Stimulated activated naive CD4-positive, alpha-beta T cell (primary cell): ENCODE results near the gene NDUFB6.
"Not testable (repeated sequence)": the region's sequence is repeated elsewhere in the genome, so short reads cannot be mapped to it uniquely, and the experiment has no call there.

Experiments used
- DNase-seq, 6 experiments: peaks; one replicate each; lab custom pipeline; 2025; lab: John Stamatoyannopoulos, UW

NDUFB6 gene

DNA sequence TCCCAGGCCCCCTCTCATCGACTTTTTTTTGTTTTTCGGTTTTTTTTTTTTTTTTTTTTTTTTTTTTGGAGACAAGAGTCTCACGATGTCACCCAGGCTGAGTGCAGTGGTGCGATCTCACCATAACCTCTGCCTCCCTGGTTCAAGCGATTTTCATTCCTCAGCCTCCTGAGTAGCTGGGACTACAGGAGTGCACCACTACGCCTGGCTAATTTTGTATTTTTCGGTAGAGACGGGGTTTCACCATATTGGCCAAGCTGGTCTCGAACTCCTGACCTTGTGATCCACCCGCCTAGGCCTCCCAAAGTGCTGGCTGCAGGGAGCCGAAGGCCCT, 48.4 kb downstream of the NDUFB6 start:
- not testable (repeated sequence) for DNase-seq

- no peak for DNase-seq
These were observed 49.0 kb downstream of the NDUFB6 start for GRCh38 chr9:32523910-32524309.

DNA sequence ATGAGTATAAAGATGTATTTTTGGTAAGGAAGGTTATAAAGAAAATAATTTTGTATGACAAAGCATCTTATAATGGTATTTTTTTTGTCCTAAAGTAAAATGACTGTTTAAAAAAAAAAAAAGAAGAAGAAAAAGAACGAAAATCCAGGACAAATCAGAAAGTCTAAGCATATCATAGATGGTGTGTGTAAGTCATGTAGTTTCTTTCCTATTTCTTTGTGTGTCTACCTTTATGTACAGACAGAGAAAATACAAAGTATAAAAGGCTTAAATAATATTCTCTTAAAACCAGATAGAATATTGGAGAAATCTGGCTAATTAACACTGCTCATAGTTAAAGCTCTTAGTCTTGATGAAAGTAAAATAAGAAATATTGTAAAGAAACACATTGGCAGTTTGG, 54.7 kb downstream of the NDUFB6 start:
- DNase-seq, result no peak

- no peak for DNase-seq
These were observed 56.7 kb downstream of the NDUFB6 start for GRCh38 chr9:32516241-32516640.

GRCh38 chr9:32508728-32509127, 64.2 kb downstream of the NDUFB6 start:
- no peak for DNase-seq

DNA sequence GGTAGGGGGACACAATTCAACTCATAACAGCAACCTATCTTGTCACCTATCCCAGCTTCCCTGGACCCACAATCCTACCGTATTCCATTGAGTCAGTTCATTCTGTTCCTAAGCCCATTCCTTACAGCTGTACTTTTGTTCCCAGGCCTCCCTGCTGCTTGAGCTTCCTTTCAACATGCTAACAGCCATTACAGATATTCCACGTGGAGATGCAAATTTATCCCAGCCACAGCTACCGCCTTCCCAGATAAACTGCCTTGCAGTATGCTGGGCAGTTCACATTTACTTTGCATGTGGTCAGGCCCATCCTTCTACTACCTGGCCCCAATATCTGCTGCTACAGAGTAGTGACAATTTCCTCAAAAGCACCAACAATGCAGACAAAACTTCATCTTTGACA, 70.0 kb downstream of the NDUFB6 start:
- no peak for DNase-seq
